Stomach (tissue), 9 donors: Measurements from ENCODE around the gene EXOC4. TPM values are rescaled to one million over a fixed set of nuclear protein-coding genes. Genes with fewer than 3 reads are reported as not detected.

Experiments used
- DNase-seq, 2 donors: peaks; one replicate each; pipeline versions ENCODE4 v3.0.0 to v3.0.0-alpha.2; 2013 to 2019
- H3K27ac ChIP-seq, 5 donors: fragments of 200-600 bp in 4 of 5; sonication (generic) in 4 of 5; one replicate each; pipeline ENCODE4 v1.5.1; 2013 to 2019; ENCODE audit warnings: mild to moderate bottlenecking in 1 of 5, moderate library complexity in 1 of 5
- H3K27me3 ChIP-seq, 3 donors: fragments of 200-600 bp; sonication (generic); one replicate each; pipeline ENCODE4 v1.5.1; 2017 to 2019; ENCODE audit warnings: mixed run types in 1 of 3
- H3K36me3 ChIP-seq, 4 donors: fragments of 200-600 bp; sonication (generic); 1 replicate in 3 of 4; 2 replicates in 1 of 4; pipeline ENCODE4 v1.5.1; 2016 to 2019
- H3K4me1 ChIP-seq, 4 donors: fragments of 200-600 bp; sonication (generic); one replicate each; pipeline ENCODE4 v1.5.1; 2016 to 2019
- H3K4me3 ChIP-seq, 4 donors: fragments of 200-600 bp; sonication (generic) in 3 of 4; one replicate each; pipeline ENCODE4 v1.5.1; 2016 to 2019; ENCODE audit warnings: mild to moderate bottlenecking in 1 of 4
- H3K9me3 ChIP-seq, 4 donors: fragments of 200-600 bp; sonication (generic); one replicate each; pipeline ENCODE4 v1.5.1; 2016 to 2019
- EP300 ChIP-seq: sonication (generic); formaldehyde crosslinking; IDR thresholded peaks from one replicate; pipeline ENCODE4 v1.6.1; 2017; ENCODE audit warnings: antibody characterized with exemption
- POLR2A ChIP-seq, 4 donors: fragments of 450-650 bp; IDR thresholded peaks; one replicate each; pipeline ENCODE4 v1.6.1; 2016; ENCODE audit warnings: antibody characterized with exemption in 4 of 4, control low read depth in 2 of 4, mild to moderate bottlenecking in 1 of 4, moderate library complexity in 1 of 4
- POLR2AphosphoS5 ChIP-seq, 3 donors: sonication (generic); formaldehyde crosslinking; IDR thresholded peaks; one replicate each; pipeline ENCODE4 v1.6.1; 2016; ENCODE audit warnings: antibody characterized with exemption in 3 of 3
- WGBS, 5 donors: extraction: QIAGEN DNeasy Blood & Tissue Kit in 3 of 5; methylation state at CpG; one replicate each; pipeline versions ENCODE4 v1.1.5 to v1.1.7; 2013 to 2018; 5-methylcytosine and 5-hydroxymethylcytosine counted together
- intact Hi-C: fragments of 100-400 bp; cut with DNase I; formaldehyde crosslinking; loops from one replicate; pipeline ENCODE4 v1.15.1; 2023; ENCODE audit warnings: low total_unique reads
- polyA plus RNA-seq, 3 donors: library from polyadenylated mRNA; stranded (reverse); fragments of 200-250 nt; gene quantifications; one replicate each; pipeline ENCODE4 v1.2.3, GENCODE V29; 2013
- total RNA-seq, 5 donors: library from RNA; depleted of rRNA; stranded (reverse); fragments of >200 nt; gene quantifications; one replicate each; pipeline versions ENCODE4 v1.1.0 to v1.2.3, GENCODE V29; 2014 to 2016
- TF ChIP-seq, protein P1 (sequence below), 7 experiments: fragments of 450-650 bp in 4 of 7; fragments of 200-600 bp in 3 of 7; sonication (generic) in 3 of 7; IDR thresholded peaks; one replicate each; pipeline ENCODE4 v1.5.1; 2016 to 2019; ENCODE audit warnings: antibody characterized with exemption in 7 of 7, control low read depth in 2 of 7, mild to moderate bottlenecking in 1 of 7
- donor health status: healthy with polysubstance abuse.
- donor health status: Bipolar disorder and iron deficiency.
- donor health status: healthy.

Gene EXOC4
- total and polyA plus RNA-seq, 8 donors = 14.1 to 339 (median 61.1) TPM

DNA sequence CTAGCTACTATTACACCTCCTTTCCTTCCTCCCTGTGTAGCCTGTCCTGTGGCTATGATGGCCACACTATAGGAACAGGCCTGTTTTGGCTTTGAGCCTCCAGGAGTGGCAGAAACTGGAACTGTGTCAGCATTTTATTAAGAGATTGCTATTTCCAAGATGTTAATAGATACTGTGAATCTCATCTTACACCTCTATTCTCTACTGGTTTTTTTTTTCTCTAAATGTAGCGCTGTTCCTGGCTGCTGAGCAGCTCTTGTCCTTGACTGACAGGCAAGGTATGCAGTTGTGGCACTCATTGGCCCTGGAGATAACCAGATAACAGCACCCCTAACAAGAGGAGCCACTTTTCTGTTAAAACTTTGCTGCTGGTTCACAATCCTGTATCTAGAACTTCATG, 119.5 kb downstream of the EXOC4 start:
- H3K4me3 ChIP-seq = no peak overlapping the region
- H3K4me1 ChIP-seq = peaks cover 0 to 5% (median 3%) of the 10 kb centered on the region in 4 donors
- TF ChIP-seq POLR2A (IDR thresholded peaks at IDR 0.05) (no peak), POLR2AphosphoS5 (IDR thresholded peaks at IDR 0.05) (no peak), EP300 (no peak)
- TF ChIP-seq, protein P1, sequence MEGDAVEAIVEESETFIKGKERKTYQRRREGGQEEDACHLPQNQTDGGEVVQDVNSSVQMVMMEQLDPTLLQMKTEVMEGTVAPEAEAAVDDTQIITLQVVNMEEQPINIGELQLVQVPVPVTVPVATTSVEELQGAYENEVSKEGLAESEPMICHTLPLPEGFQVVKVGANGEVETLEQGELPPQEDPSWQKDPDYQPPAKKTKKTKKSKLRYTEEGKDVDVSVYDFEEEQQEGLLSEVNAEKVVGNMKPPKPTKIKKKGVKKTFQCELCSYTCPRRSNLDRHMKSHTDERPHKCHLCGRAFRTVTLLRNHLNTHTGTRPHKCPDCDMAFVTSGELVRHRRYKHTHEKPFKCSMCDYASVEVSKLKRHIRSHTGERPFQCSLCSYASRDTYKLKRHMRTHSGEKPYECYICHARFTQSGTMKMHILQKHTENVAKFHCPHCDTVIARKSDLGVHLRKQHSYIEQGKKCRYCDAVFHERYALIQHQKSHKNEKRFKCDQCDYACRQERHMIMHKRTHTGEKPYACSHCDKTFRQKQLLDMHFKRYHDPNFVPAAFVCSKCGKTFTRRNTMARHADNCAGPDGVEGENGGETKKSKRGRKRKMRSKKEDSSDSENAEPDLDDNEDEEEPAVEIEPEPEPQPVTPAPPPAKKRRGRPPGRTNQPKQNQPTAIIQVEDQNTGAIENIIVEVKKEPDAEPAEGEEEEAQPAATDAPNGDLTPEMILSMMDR (IDR thresholded peaks at IDR 0.05) = no peak
- intact Hi-C loops = no loop called here
- H3K36me3 ChIP-seq = peaks cover 0 to 18% (median 10%) of the 10 kb centered on the region in 4 donors
- no peak for DNase-seq
- WGBS, 5 donors = 38 to 81% (median 73%) methylated on average over 1 of the region's 1 CpG
- no peak overlapping the region for H3K27ac ChIP-seq
- no peaks in the 10 kb centered on the region for H3K27me3 ChIP-seq
- H3K9me3 ChIP-seq = no peaks in the 10 kb centered on the region

DNA sequence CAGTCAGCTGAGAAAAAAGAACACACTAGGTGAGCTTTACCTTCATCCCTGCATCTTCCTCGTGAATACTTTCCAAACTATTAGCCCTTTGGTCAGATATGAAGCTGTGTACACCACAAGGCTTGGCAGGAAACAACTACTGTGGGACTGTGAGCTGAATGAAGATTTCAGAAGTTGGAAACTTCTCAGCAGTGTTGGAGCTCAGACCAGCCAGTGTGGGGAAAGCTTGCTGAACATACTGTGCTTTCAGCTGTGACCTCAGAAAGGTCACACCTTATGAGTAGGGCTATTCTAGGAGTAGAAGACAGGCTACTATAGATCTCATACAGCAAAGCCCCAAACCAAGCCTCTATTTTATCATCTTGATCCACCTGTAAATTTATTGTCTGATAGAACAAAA, 123.6 kb downstream of the EXOC4 start:
- peaks cover 0 to 18% (median 10%) of the 10 kb centered on the region in 4 donors for H3K36me3 ChIP-seq

DNA sequence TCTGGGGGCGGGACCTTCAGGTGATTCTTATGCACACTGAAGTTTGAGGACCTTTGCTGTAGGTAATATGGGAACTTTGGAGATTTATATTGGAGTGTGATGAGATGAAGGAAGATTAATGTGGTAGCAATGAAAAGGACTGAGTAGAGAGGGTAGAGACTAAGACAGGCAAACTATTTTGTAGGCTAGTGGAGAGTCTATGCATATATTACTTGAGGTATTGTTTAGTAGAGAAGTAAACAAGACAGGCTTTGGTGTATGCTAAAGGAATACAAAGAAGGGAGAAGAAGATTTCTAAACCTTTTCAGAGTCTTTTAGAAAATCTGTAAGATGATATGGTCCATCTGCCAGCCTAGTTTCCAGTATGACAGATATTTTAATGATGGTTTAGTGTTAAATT, 129.1 kb downstream of the EXOC4 start:
- H3K9me3 ChIP-seq = no peaks in the 10 kb centered on the region
- intact Hi-C loops = no loop called here
- no peak for TF ChIP-seq POLR2AphosphoS5 (IDR thresholded peaks at IDR 0.05)
- no peak for TF ChIP-seq POLR2A (IDR thresholded peaks at IDR 0.05)
- TF ChIP-seq, protein P1 (IDR thresholded peaks at IDR 0.05) = no peak
- TF ChIP-seq EP300 = no peak
- DNase-seq = no peak
- H3K27me3 ChIP-seq = no peaks in the 10 kb centered on the region
- 93 to 100% (median 98%) methylated on average over 1 of the region's 1 CpG for WGBS, 5 donors
- no peaks in the 10 kb centered on the region for H3K36me3 ChIP-seq
- H3K4me3 ChIP-seq = no peak overlapping the region
- H3K4me1 ChIP-seq = peaks cover 0 to 5% (median 0%) of the 10 kb centered on the region in 4 donors
- no peak overlapping the region for H3K27ac ChIP-seq

More for the DNA sequence above, 123.6 kb downstream of the EXOC4 start:
- H3K27ac ChIP-seq = no peak overlapping the region
- intact Hi-C loops = no loop called here
- no peaks in the 10 kb centered on the region for H3K9me3 ChIP-seq
- TF ChIP-seq POLR2A (IDR thresholded peaks at IDR 0.05) = no peak
- TF ChIP-seq, protein P1 (IDR thresholded peaks at IDR 0.05) = no peak
- TF ChIP-seq POLR2AphosphoS5 (IDR thresholded peaks at IDR 0.05) = no peak
- TF ChIP-seq EP300 = no peak
- H3K4me3 ChIP-seq = no peak overlapping the region
- 35 to 79% (median 68%) methylated on average over 1 of the region's 1 CpG for WGBS, 5 donors
- H3K4me1 ChIP-seq = peaks cover 0 to 5% (median 3%) of the 10 kb centered on the region in 4 donors
- no peaks in the 10 kb centered on the region for H3K27me3 ChIP-seq
- DNase-seq = no peak

DNA sequence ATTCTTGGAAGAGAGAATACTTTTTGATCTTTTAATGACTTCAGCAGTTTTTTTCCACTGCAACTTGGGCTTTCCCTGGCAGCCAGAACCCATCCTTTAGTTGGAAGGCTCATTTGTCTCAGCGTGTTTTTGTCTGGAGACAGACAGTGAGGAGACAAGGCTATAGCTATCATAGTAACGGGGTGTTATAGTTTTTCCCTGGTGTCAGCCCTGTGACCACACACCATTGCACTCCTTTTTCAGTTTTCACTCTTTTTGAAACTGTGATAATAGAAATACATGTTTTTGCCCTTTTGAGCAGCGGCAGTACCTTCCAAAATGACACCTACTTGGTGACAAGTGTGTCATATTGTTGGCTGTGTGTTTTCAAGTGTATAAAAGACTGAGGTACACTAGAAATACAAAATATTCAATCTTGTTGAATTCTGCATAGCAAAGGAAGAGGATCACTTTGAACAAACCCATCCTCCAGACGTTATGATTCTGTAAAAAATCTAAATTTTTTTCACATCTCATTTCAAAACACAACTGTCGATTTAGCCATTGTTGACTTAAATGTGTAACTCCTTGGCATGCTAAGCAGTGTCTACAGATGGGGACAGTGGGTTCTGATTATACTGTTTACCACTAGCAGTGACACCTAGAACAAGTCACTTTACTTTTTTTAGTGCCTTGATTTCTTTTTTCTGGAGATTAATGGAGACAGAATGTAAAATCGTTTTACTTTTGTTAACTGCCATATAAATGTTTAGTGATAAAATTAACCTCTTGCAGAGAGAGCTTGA, 130.1 kb downstream of the EXOC4 start:
- intact Hi-C loops = no loop called here

More for the DNA sequence above, 130.1 kb downstream of the EXOC4 start:
- WGBS, 5 donors = 65 to 76% (median 73%) methylated on average over 6 of the region's 6 CpGs
- no peak overlapping the region for H3K27ac ChIP-seq
- no peak for DNase-seq
- no peaks in the 10 kb centered on the region for H3K27me3 ChIP-seq
- no peak overlapping the region for H3K4me3 ChIP-seq
- no peaks in the 10 kb centered on the region for H3K9me3 ChIP-seq
- H3K4me1 ChIP-seq = peaks cover 0 to 6% (median 0%) of the 10 kb centered on the region in 4 donors
- no peaks in the 10 kb centered on the region for H3K36me3 ChIP-seq
- TF ChIP-seq EP300 (no peak), POLR2A (IDR thresholded peaks at IDR 0.05) (no peak), POLR2AphosphoS5 (IDR thresholded peaks at IDR 0.05) (no peak)
- TF ChIP-seq, protein P1 (IDR thresholded peaks at IDR 0.05) = no peak
